ENCODE measurements around the gene KLHDC8A.
"Not testable (repeated sequence)": the region's sequence is repeated elsewhere in the genome, so short reads cannot be mapped to it uniquely, and the experiment has no call there.

Gene KLHDC8A, protein sequence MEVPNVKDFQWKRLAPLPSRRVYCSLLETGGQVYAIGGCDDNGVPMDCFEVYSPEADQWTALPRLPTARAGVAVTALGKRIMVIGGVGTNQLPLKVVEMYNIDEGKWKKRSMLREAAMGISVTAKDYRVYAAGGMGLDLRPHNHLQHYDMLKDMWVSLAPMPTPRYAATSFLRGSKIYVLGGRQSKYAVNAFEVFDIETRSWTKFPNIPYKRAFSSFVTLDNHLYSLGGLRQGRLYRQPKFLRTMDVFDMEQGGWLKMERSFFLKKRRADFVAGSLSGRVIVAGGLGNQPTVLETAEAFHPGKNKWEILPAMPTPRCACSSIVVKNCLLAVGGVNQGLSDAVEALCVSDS

DNA sequence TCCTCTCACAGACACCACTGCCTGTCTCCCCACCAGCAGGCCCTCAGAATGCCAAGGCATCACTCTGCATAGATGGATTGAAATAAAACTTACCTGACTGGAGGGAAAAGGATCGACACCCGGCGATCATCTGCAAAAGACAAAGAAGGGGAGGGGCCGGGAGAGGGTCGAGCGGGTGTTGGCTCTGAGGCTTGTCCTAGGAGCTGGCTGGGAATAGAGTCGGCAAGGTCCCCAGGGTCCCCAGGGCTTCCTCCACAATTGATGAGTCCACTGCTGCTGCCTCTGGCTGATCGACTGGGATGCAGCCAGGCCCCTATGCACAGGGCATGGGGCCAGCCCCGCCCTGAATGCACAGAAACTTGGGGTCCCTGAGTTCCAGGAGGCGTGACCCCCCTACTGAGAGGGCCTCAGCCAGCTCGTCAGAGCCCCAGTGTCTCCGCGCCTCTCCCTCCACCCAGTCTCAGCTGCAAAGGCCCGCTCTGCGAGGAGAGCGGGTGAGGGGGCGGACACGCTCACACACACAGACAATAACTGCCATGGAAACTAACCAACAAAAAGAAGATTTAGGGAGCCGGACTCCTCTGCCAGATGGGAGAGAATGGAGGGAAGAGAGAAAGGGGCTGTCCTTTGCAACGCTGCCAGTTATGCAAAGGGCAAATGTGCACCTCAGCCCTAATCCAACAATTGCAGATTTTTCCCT is at the start of gene KLHDC8A:
Gene KLHDC8A (minus strand): TSS at position 483 of the 700 bp plus-strand sequence. CDS start 13,318 bp downstream, outside the sequence.
- no peaks in the 10 kb centered on the region for H3K27me3 ChIP-seq (ENCODE audit: insufficient read depth, low read depth, severe bottlenecking)

DNA sequence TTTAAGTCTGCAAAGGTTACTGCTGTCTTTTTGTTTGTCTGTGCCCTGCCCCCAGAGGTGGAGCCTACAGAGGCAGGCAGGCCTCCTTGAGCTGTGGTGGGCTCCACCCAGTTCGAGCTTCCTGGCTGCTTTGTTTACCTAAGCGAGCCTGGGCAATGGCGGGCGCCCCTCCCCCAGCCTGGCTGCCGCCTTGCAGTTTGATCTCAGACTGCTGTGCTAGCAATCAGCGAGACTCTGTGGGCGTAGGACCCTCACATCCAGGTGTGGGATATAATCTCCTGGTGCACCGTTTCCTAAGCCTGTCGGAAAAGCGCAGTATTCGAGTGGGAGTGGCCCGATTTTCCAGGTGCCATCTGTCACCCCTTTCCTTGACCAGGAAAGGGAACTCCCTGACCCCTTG is 49.5 kb upstream of the KLHDC8A start:
- H3K9me3 ChIP-seq (ENCODE audit: severe bottlenecking) = peaks cover 10% of the 10 kb centered on the region
- H3K27ac ChIP-seq; H3K4me3 ChIP-seq (ENCODE audit: low read depth, low read length); H3K36me3 ChIP-seq; H3K27me3 ChIP-seq (ENCODE audit: insufficient read depth, low read depth, severe bottlenecking): not testable (repeated sequence)
- DNase-seq = peak; percentile 14

More for the DNA sequence above, at the start of gene KLHDC8A:
- Histone ChIP-seq H3K36me3 (no peaks in the 10 kb centered on the region), H3K9me3 (ENCODE audit: severe bottlenecking) (no peaks in the 10 kb centered on the region), H3K27ac (peak within 1 kb of the TSS; percentile 17), H3K4me3 (ENCODE audit: low read depth, low read length) (no peak within 1 kb of the TSS)
- TF ChIP-seq CTCF (IDR thresholded peaks at IDR 0.05; ENCODE audit: low read depth, low read length) = no peak
- DNase-seq = peak; percentile 55

DNA sequence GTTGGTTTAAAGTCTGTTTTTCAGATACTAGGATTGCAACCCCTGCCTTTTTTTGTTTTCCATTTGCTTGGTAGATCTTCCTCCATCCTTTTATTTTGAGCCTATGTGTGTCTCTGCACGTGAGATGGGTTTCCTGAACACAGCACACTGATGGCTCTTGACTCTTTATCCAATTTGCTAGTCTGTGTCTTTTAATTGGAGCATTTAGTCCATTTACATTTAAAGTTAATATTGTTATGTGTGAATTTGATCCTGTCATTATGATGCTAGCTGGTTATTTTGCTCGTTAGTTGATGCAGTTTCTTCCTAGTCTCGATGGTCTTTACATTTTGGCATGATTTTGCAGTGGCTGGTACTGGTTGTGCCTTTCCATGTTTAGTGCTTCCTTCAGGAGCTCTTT is 47.8 kb upstream of the KLHDC8A start:
- H3K9me3 ChIP-seq (ENCODE audit: severe bottlenecking) = peaks cover 10% of the 10 kb centered on the region
- H3K36me3 ChIP-seq; H3K27ac ChIP-seq; DNase-seq; H3K27me3 ChIP-seq (ENCODE audit: insufficient read depth, low read depth, severe bottlenecking); H3K4me3 ChIP-seq (ENCODE audit: low read depth, low read length): not testable (repeated sequence)

DNA sequence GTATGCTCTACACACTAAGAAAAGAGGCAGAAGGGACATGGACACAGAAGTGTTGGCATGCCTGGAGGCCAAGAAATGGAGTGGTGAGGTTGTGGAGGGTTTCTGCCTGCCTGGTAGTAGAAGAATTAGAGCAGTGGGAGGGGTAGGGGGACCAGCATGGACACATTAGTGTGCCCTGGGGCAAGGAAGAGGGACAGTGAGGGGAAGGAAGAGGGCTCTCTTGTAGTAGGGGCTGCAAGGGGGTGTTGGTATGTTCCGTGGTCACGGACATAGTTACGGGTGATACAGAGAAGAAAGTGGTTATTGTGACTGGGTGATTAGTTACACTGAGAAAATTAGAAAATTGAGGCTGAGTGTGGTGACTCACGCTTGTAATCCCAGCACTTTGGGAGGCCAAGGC is 41.9 kb upstream of the KLHDC8A start:
- Histone ChIP-seq H3K9me3 (ENCODE audit: severe bottlenecking) (no peaks in the 10 kb centered on the region), H3K27ac (no peak overlapping the region), H3K36me3 (no peaks in the 10 kb centered on the region), H3K4me3 (ENCODE audit: low read depth, low read length) (no peak overlapping the region), H3K27me3 (ENCODE audit: insufficient read depth, low read depth, severe bottlenecking) (no peaks in the 10 kb centered on the region)
- no peak for DNase-seq
- no peak for TF ChIP-seq CTCF (IDR thresholded peaks at IDR 0.05; ENCODE audit: low read depth, low read length)

- peak; percentile 98 for TF ChIP-seq CTCF (IDR thresholded peaks at IDR 0.05; ENCODE audit: low read depth, low read length)
- Histone ChIP-seq H3K4me3 (ENCODE audit: low read depth, low read length) (no peak overlapping the region), H3K9me3 (ENCODE audit: severe bottlenecking) (no peaks in the 10 kb centered on the region), H3K36me3 (no peaks in the 10 kb centered on the region), H3K27ac (no peak overlapping the region), H3K27me3 (ENCODE audit: insufficient read depth, low read depth, severe bottlenecking) (no peaks in the 10 kb centered on the region)
- DNase-seq = peak; percentile 85
These were observed 40.4 kb upstream of the KLHDC8A start for GRCh38 chr1:205396967-205397616.

DNA sequence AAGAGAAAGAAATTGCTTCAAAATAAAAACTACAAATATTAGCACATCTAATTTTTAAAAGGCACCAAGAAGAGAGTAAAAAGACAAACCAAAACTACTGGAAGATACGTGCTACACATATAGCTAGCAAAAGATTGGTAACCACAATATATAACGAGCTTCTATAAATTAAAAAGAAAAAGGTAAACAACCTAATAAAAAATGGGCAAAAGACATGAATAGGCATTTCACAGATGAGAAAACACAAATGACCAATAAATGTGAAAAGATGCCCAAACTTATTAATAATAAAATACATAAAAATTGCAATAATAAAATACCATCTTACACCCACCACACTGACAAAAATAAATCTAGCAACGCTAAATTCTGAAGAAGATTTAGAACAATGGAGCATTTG is 38.9 kb upstream of the KLHDC8A start:
- H3K27ac ChIP-seq = no peak overlapping the region
- H3K4me3 ChIP-seq (ENCODE audit: low read depth, low read length) = no peak overlapping the region
- H3K9me3 ChIP-seq (ENCODE audit: severe bottlenecking) = no peaks in the 10 kb centered on the region
- no peak for DNase-seq
- no peaks in the 10 kb centered on the region for H3K36me3 ChIP-seq
- no peak for TF ChIP-seq CTCF (IDR thresholded peaks at IDR 0.05; ENCODE audit: low read depth, low read length)
- H3K27me3 ChIP-seq (ENCODE audit: insufficient read depth, low read depth, severe bottlenecking) = no peaks in the 10 kb centered on the region

Data from WERI-Rb-1 (cell line).